HG02885 (cell line): ENCODE data around the gene CYP46A1.

Experiments
- ATAC-seq: cut with Tn5 transposase; IDR thresholded peaks from one replicate; pipeline ENCODE4 v1.9.1; 2021; ENCODE audit warnings: mild to moderate bottlenecking; ENCODE audit not compliant: unreplicated experiment, poor library complexity

CYP46A1 gene

DNA sequence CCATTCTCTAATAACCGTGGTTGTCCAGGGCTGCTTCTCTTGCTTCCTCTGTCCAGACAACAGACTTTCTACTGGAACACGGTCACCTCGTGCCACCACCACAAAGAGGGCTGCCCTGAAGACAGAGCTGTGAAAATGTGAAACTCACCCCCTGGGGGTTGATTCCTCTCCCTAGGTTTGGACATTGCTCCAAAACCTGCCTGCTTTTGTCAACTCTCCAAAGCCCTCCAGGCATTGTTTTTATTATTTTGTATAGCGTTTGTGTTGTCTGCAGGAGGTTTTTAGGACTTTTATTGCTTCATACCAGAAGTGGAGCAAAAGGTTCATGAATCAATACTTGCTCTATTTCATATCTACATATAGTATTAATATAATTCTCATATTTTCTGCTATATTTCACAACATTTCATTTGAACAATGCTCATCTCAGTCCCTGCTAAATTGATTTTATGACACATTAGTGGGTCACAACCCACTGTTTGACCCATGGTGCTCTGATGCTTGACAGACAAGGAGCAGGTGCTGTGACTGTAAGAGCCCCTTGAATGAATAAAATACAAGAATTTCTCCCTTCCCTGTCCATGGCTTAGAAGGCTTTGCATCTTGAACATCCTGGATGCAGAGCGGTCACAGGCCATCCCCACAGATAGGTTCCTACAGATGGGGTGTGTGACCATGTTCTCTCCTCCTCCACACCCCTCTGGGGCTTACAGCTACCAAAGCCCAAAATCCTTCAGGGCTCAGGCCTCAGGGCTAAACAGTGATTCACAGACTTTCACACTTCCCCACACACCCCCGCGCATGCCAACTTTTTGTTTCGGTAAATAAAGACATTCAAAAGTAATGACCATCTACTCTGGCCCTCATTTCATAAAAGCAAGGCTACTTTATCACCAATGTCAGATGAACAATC lies 88.5 kb downstream of the CYP46A1 start:
- ATAC-seq, result no peak

DNA sequence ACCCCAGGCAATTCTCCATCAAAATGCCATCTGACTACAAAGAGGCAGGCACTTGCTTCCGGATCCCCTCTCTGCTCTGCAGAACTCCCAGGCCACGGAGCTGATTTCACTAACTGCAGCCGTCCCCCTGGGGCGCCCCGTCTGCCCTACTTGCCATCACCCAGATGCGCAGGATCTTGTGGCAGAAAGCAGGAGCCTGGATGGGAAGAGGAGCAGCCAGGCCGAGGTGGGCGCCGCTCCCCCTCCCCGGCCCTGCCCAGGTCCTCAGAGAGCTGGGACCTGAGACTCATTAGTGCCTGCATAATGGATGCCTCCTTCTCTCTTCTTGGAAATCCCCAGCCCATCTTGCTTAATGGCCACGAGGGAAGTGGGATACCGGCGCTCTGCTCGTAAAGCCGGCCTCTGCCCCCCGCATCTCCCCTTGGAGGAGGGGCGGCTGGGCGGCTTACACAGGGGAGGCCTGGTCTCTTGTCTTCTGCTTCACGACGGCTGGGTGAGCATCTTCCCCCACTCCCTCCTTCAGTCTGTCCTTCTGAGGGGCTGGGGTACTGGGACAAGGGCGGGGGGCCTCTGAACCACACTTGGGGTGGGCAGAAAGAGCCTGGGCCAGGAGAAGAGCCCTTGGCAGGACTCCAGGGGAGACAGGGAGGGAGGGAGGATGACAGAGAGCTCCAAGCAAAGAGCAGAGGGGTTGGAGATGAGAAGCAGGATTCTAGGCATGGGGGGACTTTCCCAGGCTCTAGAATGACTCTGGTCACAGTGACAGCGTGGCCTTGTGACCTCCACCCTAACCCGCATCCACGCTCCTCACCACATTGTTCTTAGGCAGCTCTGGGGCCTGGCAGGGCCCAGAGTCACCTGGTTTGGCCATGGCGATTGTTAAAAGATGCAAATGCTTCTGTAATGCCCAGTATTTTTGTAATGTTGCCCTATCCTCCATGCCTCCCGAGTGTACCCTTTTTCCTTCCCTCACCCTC lies 89.7 kb downstream of the CYP46A1 start:
- ATAC-seq, result no peak

DNA sequence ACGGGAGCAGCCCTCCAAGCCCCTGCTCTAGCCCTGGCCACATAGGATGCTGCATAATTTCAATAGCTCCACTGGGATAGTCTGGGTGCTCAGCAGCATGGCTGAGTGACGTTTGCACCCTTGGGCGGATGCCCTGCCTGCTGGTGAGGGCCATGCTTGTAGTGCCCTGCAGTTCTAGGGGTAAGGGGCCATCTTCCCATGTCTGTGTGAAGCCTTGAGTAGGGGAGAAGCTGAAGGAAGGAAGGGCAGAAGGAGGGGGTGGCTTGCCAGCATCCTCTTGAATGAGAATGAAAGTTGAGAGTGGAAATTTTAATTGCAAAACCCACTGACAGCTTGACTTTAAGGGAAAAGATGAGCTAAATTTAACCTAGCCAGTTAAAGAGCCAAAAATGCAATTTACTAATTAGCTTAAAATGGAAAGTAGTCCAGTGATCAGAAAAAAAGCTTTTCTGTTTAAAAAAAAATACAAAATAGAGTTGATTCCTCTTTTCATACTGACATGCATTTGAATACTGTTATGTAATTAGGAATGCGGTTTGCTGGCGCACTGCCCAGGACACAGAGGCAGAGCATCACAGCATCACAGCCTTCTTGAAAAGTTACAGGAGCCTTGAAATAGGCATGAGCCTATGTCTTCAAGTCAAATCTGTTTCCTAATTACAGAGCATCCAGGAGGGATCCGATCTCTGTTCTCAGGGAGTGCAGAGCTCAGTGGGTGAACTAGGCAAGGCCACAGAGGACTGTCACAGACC lies 90.6 kb downstream of the CYP46A1 start:
- ATAC-seq, result no peak

DNA sequence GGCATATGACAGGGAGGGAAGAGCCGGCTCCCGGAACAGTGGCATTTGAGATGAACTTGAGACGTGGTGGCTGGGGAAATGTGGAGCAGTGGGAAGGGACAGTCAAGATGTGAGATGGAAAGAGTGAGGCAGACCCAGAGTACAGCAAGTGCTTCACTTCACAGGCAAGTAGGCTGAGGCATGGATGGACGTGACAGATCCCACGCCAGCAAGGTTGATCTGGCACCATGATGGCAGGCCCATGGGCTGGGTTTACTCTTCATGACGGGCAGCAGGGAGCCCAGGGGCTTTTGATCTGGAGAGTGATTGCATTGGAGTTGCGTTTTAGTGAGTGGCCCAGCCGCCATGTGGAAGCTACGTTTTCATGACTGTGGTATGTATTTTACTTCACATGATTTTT lies 91.3 kb downstream of the CYP46A1 start:
- no peak for ATAC-seq
